Posterior vena cava (tissue), 2 donors: ENCODE data around the gene ZNF586. TPM values are rescaled to one million over a fixed set of nuclear protein-coding genes. Genes with fewer than 3 reads are reported as not detected.
"Not testable (repeated sequence)": the region's sequence is repeated elsewhere in the genome, so short reads cannot be mapped to it uniquely, and the experiment has no call there.

Experiments used
- DNase-seq: peaks from one replicate; pipeline ENCODE4 v3.0.0-alpha.2; 2020; ENCODE audit warnings: low spot score
- intact Hi-C, 2 donors: fragments of 100-400 bp; cut with DNase I; formaldehyde crosslinking; loops; one replicate each; pipeline versions ENCODE4 v1.14.1 to v1.14.2; 2022 to 2023
- total RNA-seq, 2 donors: library from RNA; stranded (reverse); fragmentation: NEBNext Ultra II Directional; extraction: Animal tissue kit (Norgen Biotek cat#: 25700); gene quantifications; one replicate each; pipeline ENCODE4 v1.2.1, GENCODE V29; 2021
- donor health status: DM: yes; HTN: yes; CAD: no.
- donor health status: DM: yes; HTN: yes; CAD: no.

Gene ZNF586
- total RNA-seq, 2 donors from 2014 or later = 9.8 to 15.1 TPM

DNA sequence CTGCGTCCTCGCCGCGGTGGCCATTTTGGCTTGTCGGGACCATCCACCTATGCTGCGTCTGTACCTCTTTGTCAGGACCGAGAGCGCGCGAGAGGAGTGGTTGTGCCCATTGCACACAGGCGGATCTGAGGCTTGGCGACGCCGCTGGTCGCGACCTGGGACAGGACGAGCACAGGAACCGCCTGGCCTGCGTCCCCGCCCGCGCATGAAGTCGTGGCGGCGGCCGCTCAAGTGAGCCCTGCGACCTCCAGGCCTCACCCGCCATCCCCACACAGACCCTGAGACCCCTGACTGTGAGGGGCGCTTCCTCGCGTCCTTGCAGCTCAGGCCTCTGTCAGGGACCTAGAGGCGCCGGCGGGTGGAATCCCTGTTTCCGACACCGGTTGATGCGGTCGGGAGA, 16.8 kb downstream of the ZNF586 start:
- intact Hi-C loops = no loop called here

GRCh38 chr19:57786906-57787305, 17.4 kb downstream of the ZNF586 start:
- no peak for DNase-seq
- intact Hi-C loops = no loop called here

More for the DNA sequence above, 16.8 kb downstream of the ZNF586 start:
- DNase-seq = no peak

DNA sequence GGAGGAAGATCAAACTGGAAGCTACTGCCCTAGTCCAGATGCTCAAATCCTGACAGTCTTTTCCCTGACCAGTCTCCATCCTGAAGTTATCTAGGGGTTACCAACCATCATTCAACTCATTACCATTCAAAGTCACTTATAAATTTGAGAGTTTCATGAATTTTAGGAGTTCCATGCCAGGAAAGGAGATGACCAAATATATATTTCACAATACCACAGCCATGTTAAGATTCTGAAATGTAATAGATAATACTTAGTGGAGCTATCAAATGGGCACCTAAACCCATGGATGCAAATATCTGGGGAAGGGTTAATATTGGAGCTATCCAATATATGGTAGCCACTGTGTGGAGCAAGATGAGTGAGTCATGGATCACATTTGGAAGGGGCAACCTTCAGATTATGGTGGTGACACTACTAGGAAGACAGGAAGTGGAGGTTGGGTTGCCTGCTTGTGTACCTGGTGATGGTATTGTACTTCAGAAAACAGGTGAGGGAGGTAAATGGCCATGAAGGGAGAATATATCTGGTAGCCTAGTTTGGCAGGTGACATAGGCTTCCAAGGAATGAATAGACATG, 18.7 kb downstream of the ZNF586 start:
- intact Hi-C loops = no loop called here
- DNase-seq = no peak

- DNase-seq = no peak
- intact Hi-C loops = no loop called here
Measured at GRCh38 chr19:57789288-57789687, 19.8 kb downstream of the ZNF586 start.

GRCh38 chr19:57796580-57796979, 27.1 kb downstream of the ZNF586 start:
- DNase-seq, intact Hi-C loops: not testable (repeated sequence)

GRCh38 chr19:57800696-57801095, 31.2 kb downstream of the ZNF586 start:
- DNase-seq = no peak
- intact Hi-C loops = no loop called here

- intact Hi-C loops = no loop called here
Measured at GRCh38 chr19:57802269-57802668, 32.8 kb downstream of the ZNF586 start.

GRCh38 chr19:57803265-57803593, 33.8 kb downstream of the ZNF586 start:
- intact Hi-C loops = no loop called here
- no peak for DNase-seq

More at GRCh38 chr19:57802269-57802668, 32.8 kb downstream of the ZNF586 start:
- no peak for DNase-seq

DNA sequence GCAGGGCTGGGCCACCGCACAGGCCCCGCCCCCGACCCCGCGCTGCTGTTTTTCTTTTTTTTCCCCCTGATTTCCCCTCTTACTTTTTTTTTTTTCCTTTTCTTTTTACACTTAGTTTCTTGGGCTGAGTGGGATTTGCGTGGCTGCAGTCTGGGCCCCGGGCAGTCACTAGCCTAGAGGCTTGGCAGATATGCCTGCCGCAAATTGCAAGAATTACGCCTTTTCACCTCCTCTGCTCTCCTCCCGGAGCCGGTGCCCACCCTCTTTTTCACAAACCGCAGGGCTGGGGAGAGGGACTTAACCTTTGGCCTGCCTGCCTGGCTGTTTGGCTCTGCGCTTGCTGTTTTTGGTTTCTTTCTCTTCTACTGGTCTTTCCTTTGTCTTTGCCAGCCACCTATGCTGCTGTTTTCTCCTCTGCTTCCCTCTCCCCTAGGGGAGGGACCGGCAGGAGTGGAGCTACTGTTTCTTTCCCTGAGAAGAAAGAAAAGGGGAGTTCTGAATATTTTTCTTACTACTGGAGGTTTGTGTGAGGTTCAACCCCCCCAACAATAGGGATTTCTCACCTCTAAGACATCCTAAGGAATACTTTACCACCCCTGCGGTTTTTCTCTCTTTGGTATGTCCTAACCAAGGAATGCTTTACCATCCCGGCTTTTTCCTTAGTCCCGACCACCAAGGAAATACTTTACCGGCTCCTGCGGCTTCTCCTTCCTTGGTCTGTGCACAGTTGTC, 34.3 kb downstream of the ZNF586 start:
- DNase-seq = no peak
- intact Hi-C loops = no loop called here

GRCh38 chr19:57807541-57807940, 38.1 kb downstream of the ZNF586 start:
- no peak for DNase-seq
- intact Hi-C loops = no loop called here

DNA sequence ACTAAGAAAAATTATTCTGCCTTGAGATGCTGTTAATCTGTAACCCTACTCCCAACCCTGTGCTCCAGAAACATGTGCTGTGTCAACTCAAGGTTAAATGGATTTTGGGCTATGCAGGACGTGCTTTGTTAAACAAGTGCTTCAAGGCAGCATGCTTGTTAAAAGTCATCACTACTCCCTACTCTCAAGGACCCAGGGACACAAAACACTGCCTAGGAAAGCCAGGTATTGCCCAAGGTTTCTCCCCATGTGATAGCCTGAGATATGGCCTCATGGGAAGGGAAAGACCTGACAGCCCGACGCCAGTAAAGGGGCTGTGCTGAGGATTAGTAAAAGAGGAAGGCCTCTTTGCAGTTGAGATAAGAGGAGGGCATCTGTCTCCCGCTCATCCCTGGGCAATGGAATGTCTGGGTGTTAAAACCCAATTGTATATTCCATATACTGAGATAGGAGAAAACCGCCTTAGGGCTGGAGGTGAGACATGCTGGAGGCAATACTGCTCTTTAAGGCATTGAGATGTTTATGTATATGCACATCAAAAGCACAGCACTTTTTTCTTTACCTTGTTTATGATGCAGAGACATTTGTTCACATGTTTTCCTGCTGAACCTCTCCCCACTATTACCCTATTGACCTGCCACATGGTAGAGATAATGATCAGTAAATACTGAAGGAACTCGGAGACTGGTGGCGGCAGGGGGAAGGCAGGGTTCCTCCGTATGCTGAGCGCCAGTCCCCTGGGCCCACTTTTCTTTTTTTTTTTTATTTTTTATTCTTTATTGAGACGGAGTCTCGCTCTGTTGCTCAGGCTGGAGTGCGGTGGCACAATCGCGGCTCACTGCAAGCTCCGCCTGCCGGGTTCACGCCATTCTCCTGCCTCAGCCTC, 41.2 kb downstream of the ZNF586 start:
- DNase-seq, intact Hi-C loops: not testable (repeated sequence)

DNA sequence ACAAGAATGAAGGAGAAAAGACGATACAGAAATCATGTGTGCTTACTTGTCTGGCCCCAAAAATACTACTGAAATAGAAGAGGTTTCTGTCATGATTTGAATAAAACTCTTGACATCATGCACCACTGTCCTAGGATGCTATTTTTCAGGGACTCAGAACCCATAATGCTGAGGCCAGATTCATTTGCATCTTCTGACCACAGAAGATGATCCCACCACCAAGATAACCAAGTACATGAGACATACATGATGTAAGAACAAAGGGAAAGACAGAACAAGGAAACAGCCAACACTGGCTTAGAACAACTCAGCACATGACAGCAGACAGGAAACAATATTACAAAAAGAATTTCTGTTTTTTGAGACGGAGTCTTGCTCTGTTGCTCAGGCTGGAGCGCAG, 42.8 kb downstream of the ZNF586 start:
- intact Hi-C loops = no loop called here
- DNase-seq = no peak

DNA sequence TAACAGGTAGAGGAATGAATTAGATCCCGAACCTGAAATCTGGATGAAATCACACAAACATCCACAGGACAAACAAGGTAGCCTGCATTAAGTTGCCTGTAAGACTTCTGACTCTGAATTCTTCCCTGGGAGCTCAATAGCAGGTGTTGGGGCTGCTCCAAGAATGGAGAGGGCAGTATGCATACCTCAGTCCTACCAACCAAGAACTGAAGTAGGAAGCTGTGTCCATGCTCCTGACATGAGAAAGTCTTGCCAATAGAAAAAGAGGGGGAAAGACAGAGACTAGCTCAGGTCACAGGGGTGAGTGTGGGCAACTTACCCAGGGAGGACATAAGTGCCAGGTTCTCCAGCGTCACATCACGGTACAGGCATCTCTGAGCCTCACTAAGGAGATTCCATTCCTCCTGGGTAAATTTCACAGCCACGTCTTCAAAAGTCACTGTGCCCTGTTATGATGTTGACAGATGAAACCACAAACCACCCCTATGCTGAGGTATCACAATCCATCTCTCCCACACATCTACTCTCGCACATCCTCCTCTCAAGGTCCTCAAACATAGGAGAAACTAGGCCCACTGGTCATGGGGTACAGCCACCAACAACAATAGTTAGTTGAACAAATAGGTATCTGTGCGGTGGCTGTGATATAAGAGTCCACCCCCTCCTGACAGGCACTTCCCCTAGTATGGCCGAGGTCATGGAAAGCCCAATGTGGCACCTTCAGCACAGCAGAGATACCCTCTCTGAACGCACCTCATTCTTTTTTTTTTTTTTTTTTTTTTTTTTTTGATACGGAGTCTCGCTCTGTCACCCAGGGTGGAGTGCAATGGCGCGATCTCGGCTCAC, 43.7 kb downstream of the ZNF586 start:
- intact Hi-C loops = not testable (repeated sequence)

GRCh38 chr19:57813919-57814504, 44.5 kb downstream of the ZNF586 start:
- intact Hi-C loops = no loop called here
- no peak for DNase-seq

More for the DNA sequence above, 43.7 kb downstream of the ZNF586 start:
- DNase-seq = not testable (repeated sequence)

DNA sequence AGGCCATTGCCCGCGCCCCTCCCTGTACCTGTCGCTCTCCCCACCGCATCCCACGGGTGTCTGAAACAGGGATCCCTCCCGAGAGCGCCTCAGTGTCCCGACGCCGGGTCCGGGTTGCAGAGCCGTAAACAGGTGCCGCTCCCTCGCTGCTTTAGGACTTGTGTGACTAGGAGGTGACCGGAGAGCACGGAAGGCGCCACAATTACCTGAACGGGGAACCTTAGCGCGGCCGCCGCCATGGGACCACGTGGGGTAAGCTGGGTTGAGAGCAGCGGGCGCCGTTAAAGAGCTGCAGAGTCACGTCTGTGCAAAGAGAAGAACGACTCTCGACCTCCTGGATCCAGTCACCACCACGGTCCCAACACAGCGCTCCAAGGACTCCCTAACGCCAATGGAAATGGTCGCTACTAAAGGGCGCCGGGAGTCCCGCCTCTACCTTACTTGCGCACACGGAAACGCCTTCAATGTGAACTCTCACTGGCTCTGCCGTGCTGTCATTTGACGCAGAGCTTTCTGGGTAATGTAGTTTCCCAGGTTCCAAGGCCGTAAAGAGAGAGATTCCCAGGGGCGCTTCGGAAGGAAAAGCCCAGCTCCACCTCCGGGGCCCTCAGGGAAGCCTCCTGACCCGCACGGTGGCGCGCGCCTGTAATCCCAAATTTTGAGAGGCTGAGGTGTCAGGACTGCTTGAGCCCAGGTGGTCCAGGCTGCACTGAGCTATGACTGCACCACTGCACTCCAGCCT, 45.2 kb downstream of the ZNF586 start, which contains the start of gene ZNF552:
Gene ZNF552 (minus strand): TSS at position 409 of the 742 bp plus-strand sequence. CDS start 170 bp downstream, at position 239.
- intact Hi-C loops = no loop called here
- peak; percentile 95 for DNase-seq

GRCh38 chr19:57815247-57816075, 46.0 kb downstream of the ZNF586 start:
- no peak for DNase-seq
- intact Hi-C loops = no loop called here

GRCh38 chr19:57816652-57817051, 47.2 kb downstream of the ZNF586 start:
- intact Hi-C loops = no loop called here
- DNase-seq = no peak
